ENCODE data around the gene ZFR.

DNA sequence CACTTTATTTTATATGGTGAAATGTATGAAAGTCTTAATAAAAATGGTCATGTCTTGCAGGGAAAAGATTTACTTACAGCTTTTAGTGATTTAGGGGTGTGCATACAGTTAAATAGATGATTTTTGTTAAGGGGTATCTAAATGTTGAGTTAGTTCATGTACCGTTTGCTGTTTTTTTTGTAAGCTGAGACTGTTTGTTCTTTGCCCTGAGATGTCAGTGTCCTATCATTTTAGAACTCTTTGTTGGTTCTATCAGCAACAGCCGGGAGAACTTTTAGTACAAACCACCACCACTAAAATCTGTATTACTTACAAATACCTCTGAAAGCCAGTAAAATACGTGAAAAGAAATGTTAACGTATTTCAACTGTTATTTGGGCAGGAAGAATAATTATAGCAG, 75.5 kb downstream of the ZFR start:
- TF ChIP-seq POLR2A (IDR thresholded peaks at IDR 0.05) (no peak), POLR2AphosphoS5 (IDR thresholded peaks at IDR 0.05) (no peak), EP300 (IDR thresholded peaks at IDR 0.05; ENCODE audit: low read depth) (no peak)
- TF ChIP-seq, protein P1, sequence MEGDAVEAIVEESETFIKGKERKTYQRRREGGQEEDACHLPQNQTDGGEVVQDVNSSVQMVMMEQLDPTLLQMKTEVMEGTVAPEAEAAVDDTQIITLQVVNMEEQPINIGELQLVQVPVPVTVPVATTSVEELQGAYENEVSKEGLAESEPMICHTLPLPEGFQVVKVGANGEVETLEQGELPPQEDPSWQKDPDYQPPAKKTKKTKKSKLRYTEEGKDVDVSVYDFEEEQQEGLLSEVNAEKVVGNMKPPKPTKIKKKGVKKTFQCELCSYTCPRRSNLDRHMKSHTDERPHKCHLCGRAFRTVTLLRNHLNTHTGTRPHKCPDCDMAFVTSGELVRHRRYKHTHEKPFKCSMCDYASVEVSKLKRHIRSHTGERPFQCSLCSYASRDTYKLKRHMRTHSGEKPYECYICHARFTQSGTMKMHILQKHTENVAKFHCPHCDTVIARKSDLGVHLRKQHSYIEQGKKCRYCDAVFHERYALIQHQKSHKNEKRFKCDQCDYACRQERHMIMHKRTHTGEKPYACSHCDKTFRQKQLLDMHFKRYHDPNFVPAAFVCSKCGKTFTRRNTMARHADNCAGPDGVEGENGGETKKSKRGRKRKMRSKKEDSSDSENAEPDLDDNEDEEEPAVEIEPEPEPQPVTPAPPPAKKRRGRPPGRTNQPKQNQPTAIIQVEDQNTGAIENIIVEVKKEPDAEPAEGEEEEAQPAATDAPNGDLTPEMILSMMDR (IDR thresholded peaks at IDR 0.05), result no peak
